ENCODE data around the gene RCC1.
"Not testable (repeated sequence)": the region's sequence is repeated elsewhere in the genome, so short reads cannot be mapped to it uniquely, and the experiment has no call there.

Gene RCC1

GRCh38 chr1:28579401-28579800 lies 73.6 kb downstream of the RCC1 start:
- no peaks in the 10 kb centered on the region for H3K9me3 ChIP-seq (ENCODE audit: control insufficient read depth, insufficient read depth, low read length)
- no peak overlapping the region for H3K9ac ChIP-seq (ENCODE audit: low read depth, low read length)
- peaks cover 22% of the 10 kb centered on the region for H3K36me3 ChIP-seq (ENCODE audit: insufficient read depth, low read length)
- peaks cover 5% of the 10 kb centered on the region; the same call in 1 of the 2 replicates for H3K4me1 ChIP-seq (ENCODE audit: insufficient read depth, low read length)

- Histone ChIP-seq H3K9me3 (ENCODE audit: control insufficient read depth, insufficient read depth, low read length) (no peaks in the 10 kb centered on the region), H3K36me3 (ENCODE audit: insufficient read depth, low read length) (peaks cover 22% of the 10 kb centered on the region), H3K9ac (ENCODE audit: low read depth, low read length) (peak overlapping the region; percentile 83), H3K4me1 (ENCODE audit: insufficient read depth, low read length) (peaks cover 5% of the 10 kb centered on the region; the same call in 1 of the 2 replicates)
Measured at GRCh38 chr1:28580722-28581530, 75.1 kb downstream of the RCC1 start.

GRCh38 chr1:28581531-28582247 lies 75.8 kb downstream of the RCC1 start:
- H3K9me3 ChIP-seq (ENCODE audit: control insufficient read depth, insufficient read depth, low read length): no peaks in the 10 kb centered on the region
- H3K9ac ChIP-seq (ENCODE audit: low read depth, low read length): peak overlapping the region; percentile 83
- H3K36me3 ChIP-seq (ENCODE audit: insufficient read depth, low read length): peaks cover 22% of the 10 kb centered on the region
- peaks cover 5% of the 10 kb centered on the region; the same call in 1 of the 2 replicates for H3K4me1 ChIP-seq (ENCODE audit: insufficient read depth, low read length)

- H3K9ac ChIP-seq (ENCODE audit: low read depth, low read length): peak overlapping the region; percentile 83
- H3K36me3 ChIP-seq (ENCODE audit: insufficient read depth, low read length): peaks cover 18% of the 10 kb centered on the region
- H3K9me3 ChIP-seq (ENCODE audit: control insufficient read depth, insufficient read depth, low read length): no peaks in the 10 kb centered on the region
- H3K4me1 ChIP-seq (ENCODE audit: insufficient read depth, low read length): peaks cover 5% of the 10 kb centered on the region; the same call in 1 of the 2 replicates
Measured at GRCh38 chr1:28582248-28582615, 76.4 kb downstream of the RCC1 start.

GRCh38 chr1:28586585-28587391 lies 80.9 kb downstream of the RCC1 start:
- H3K4me1 ChIP-seq (ENCODE audit: insufficient read depth, low read length); H3K9me3 ChIP-seq (ENCODE audit: control insufficient read depth, insufficient read depth, low read length); H3K36me3 ChIP-seq (ENCODE audit: insufficient read depth, low read length); H3K9ac ChIP-seq (ENCODE audit: low read depth, low read length): not testable (repeated sequence)
